Uterus (tissue), 2 donors: ENCODE data around the gene FRMD4B.

Source experiments
- POLR2A ChIP-seq, 2 donors: fragments of 450-650 bp; IDR thresholded peaks; one replicate each; pipeline ENCODE4 v1.6.1; 2016; ENCODE audit warnings: antibody characterized with exemption in 2 of 2, mild to moderate bottlenecking in 1 of 2, moderate library complexity in 1 of 2
- TF ChIP-seq, protein P1 (sequence below), 4 experiments: fragments of 200-600 bp in 2 of 4; fragments of 450-650 bp in 2 of 4; sonication (generic) in 2 of 4; IDR thresholded peaks; one replicate each; pipeline ENCODE4 v1.5.1; 2016 to 2019; ENCODE audit warnings: antibody characterized with exemption in 4 of 4, mild to moderate bottlenecking in 2 of 4, moderate library complexity in 1 of 4

DNA sequence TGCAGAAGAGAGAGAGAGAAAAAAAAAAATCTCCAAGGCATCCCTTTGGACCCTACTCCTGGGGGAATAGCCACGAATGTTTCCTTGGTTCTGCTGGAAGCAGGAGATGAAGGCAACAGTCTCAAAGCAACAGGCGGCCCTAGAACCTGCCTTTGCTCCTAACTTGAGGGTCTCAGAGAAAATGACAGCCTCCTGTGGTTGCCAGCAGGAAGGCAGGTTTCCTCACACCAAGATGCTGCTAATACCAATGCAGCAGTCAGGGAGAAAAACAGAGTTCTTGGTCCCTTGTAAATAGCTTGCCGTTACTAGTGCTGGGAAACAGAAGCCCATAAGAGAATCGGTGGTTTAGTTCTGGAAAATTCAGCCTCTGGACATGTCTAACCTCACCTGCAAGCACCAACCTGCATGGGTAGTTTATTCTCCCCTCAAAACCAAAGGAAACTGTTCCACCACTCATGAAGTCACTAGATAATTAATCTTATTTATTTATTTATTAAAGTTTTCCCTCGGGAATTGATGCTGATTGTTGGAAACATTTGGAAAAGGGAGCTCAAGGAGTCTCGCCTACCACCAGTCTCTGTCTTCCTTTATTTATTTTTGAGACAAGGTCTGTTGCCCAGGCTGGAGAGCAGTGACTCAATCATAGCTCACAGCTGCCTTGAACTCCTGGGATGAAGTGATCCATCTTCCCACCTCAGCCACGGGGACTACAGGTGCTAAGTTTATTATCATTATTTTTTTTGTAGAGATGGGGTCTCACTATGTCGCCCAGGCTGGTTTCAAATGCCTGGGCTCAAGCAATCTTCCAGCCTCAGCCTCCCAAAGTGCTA, 883 bp upstream of the FRMD4B start:
- TF ChIP-seq, protein P1, sequence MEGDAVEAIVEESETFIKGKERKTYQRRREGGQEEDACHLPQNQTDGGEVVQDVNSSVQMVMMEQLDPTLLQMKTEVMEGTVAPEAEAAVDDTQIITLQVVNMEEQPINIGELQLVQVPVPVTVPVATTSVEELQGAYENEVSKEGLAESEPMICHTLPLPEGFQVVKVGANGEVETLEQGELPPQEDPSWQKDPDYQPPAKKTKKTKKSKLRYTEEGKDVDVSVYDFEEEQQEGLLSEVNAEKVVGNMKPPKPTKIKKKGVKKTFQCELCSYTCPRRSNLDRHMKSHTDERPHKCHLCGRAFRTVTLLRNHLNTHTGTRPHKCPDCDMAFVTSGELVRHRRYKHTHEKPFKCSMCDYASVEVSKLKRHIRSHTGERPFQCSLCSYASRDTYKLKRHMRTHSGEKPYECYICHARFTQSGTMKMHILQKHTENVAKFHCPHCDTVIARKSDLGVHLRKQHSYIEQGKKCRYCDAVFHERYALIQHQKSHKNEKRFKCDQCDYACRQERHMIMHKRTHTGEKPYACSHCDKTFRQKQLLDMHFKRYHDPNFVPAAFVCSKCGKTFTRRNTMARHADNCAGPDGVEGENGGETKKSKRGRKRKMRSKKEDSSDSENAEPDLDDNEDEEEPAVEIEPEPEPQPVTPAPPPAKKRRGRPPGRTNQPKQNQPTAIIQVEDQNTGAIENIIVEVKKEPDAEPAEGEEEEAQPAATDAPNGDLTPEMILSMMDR (IDR thresholded peaks at IDR 0.05) = no peak
- no peak for TF ChIP-seq POLR2A (IDR thresholded peaks at IDR 0.05)
